HL-60 (cell line): ENCODE data around the gene DPEP1.

ENCODE experiments used
- DNase-seq, 2 experiments: peaks; one replicate each; pipeline ENCODE4 v3.0.0-alpha.2; 2010 to 2020; ENCODE audit warnings: low read depth in 1 of 2, low spot score in 1 of 2
- H3K27ac ChIP-seq: fragments of 250-450 bp; sonication (Bioruptor Pico); replicated peaks from 2 replicates; pipeline ENCODE4 v1.5.1; 2020; ENCODE audit warnings: mild to moderate bottlenecking, moderate library complexity
- H3K27me3 ChIP-seq: fragments of 250-450 bp; sonication (Bioruptor Pico); 2 replicates; pipeline ENCODE4 v1.5.1; 2021; ENCODE audit warnings: mild to moderate bottlenecking, moderate library complexity; ENCODE audit not compliant: insufficient read depth, poor library complexity, severe bottlenecking
- H3K4me3 ChIP-seq: replicated peaks from 2 replicates; pipeline ENCODE4 v1.5.1; 2011; ENCODE audit warnings: mild to moderate bottlenecking, control low read depth, low read length; ENCODE audit not compliant: insufficient read depth
- GABPA ChIP-seq: IDR thresholded peaks from 2 replicates; pipeline ENCODE4 v1.6.1; 2012; ENCODE audit warnings: low read depth
- POLR2AphosphoS5 ChIP-seq: IDR thresholded peaks from 2 replicates; pipeline ENCODE4 v1.6.1; 2012; ENCODE audit warnings: low read depth
- SPI1 ChIP-seq: IDR thresholded peaks from 2 replicates; pipeline ENCODE4 v1.6.1; 2012; ENCODE audit warnings: low read depth, mild to moderate bottlenecking, borderline replicate concordance
- TF ChIP-seq, protein P1 (sequence below): IDR thresholded peaks from 2 replicates; pipeline ENCODE4 v1.6.1; 2012; ENCODE audit warnings: low read depth; ENCODE audit not compliant: insufficient replicate concordance
- TF ChIP-seq, protein P2 (sequence below): IDR thresholded peaks from one replicate; pipeline ENCODE4 v1.5.1; 2011; ENCODE audit warnings: low read length, control low read depth, inconsistent platforms; ENCODE audit not compliant: insufficient read depth

DPEP1 gene

DNA sequence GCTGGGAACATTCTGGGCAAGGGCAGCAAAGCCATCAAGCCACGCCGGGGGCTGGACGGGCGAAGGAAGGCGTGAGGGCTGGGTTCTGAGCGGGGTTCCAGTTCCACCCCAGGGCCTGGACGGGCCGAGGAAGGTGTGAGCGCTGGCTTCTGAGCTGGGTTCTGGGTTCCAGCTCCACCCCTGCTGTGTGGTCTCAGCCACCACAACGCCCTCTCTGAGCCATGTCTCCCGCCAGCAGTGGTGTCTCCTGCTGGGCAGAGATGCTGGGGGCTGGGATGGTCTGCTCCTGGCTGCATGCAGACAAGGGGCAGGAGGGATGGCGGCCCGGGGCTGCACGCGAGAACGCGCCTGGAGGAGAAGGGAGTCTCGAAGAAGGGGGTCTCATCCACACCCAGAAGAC, 41.8 kb upstream of the DPEP1 start:
- H3K27me3 ChIP-seq = no peaks in the 10 kb centered on the region
- H3K4me3 ChIP-seq = no peak overlapping the region
- TF ChIP-seq, protein P1, sequence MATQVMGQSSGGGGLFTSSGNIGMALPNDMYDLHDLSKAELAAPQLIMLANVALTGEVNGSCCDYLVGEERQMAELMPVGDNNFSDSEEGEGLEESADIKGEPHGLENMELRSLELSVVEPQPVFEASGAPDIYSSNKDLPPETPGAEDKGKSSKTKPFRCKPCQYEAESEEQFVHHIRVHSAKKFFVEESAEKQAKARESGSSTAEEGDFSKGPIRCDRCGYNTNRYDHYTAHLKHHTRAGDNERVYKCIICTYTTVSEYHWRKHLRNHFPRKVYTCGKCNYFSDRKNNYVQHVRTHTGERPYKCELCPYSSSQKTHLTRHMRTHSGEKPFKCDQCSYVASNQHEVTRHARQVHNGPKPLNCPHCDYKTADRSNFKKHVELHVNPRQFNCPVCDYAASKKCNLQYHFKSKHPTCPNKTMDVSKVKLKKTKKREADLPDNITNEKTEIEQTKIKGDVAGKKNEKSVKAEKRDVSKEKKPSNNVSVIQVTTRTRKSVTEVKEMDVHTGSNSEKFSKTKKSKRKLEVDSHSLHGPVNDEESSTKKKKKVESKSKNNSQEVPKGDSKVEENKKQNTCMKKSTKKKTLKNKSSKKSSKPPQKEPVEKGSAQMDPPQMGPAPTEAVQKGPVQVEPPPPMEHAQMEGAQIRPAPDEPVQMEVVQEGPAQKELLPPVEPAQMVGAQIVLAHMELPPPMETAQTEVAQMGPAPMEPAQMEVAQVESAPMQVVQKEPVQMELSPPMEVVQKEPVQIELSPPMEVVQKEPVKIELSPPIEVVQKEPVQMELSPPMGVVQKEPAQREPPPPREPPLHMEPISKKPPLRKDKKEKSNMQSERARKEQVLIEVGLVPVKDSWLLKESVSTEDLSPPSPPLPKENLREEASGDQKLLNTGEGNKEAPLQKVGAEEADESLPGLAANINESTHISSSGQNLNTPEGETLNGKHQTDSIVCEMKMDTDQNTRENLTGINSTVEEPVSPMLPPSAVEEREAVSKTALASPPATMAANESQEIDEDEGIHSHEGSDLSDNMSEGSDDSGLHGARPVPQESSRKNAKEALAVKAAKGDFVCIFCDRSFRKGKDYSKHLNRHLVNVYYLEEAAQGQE = no peak
- no peak for TF ChIP-seq POLR2AphosphoS5
- DNase-seq = no peak
- no peak overlapping the region for H3K27ac ChIP-seq

DNA sequence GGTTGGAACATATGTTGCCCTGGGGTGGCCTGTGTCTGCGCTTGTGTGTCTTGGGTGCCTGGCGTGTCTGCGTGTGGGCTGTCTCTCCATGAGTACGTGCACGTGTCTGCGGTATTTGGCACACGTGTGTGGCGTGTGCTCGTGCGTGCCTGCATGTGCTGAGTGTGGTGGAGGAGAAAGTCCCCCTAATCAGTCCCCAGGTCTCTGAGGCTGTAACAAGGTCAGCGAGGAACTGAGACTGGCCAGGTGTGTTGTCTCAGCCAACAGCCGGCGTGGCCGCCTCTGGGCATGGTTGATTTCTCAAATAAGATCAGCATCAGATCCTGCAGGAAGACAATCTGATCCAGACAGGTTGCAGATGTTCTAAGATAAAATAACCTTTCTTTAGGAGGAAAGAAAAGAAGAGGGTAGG, 41.4 kb upstream of the DPEP1 start:
- no peak for TF ChIP-seq POLR2AphosphoS5
- TF ChIP-seq, protein P1 = no peak
- TF ChIP-seq SPI1 = no peak
- TF ChIP-seq, protein P2, sequence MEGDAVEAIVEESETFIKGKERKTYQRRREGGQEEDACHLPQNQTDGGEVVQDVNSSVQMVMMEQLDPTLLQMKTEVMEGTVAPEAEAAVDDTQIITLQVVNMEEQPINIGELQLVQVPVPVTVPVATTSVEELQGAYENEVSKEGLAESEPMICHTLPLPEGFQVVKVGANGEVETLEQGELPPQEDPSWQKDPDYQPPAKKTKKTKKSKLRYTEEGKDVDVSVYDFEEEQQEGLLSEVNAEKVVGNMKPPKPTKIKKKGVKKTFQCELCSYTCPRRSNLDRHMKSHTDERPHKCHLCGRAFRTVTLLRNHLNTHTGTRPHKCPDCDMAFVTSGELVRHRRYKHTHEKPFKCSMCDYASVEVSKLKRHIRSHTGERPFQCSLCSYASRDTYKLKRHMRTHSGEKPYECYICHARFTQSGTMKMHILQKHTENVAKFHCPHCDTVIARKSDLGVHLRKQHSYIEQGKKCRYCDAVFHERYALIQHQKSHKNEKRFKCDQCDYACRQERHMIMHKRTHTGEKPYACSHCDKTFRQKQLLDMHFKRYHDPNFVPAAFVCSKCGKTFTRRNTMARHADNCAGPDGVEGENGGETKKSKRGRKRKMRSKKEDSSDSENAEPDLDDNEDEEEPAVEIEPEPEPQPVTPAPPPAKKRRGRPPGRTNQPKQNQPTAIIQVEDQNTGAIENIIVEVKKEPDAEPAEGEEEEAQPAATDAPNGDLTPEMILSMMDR = no peak
- TF ChIP-seq GABPA = no peak
- Histone ChIP-seq H3K4me3 (no peak overlapping the region), H3K27me3 (no peaks in the 10 kb centered on the region), H3K27ac (no peak overlapping the region)
- DNase-seq = no peak

DNA sequence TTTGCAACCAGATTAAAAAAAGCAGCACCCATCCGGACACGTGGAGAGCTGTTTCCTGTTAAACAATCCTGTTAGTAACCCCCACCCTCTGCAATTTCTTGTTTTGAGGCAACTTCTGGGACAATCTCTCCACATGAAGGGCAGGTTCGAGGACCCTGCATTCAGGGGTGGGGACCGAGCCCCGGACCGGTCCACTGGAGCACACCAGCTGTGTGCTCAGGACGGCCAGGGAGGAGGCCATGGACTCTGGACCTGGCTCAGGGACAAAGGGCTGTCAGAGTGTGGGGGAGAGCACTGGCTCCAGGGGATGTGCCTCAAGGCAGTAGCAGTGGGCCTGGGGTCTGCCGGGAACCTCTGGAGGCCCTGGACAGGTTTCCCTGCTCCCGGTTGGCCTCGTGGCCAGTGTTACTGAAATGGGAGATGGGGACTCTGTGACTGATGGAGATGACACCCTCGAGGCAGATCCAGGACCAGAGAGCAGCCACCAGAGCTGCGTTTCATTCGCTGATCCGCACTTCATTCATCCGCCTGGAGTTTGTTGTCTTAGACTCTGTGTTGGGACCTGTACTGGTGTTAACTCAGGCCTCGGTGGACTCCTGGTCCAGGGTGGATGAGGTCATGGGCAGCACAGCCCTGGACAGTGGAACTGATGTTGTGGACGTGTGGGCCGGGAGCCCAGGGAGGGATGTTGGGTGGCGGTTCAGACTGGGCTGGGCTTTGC, 40.8 kb upstream of the DPEP1 start:
- TF ChIP-seq, protein P1 = no peak
- TF ChIP-seq POLR2AphosphoS5 (no peak), GABPA (no peak), SPI1 (no peak)
- TF ChIP-seq, protein P2 = no peak
- DNase-seq = no peak
- no peak overlapping the region for H3K4me3 ChIP-seq
- no peaks in the 10 kb centered on the region for H3K27me3 ChIP-seq
- no peak overlapping the region for H3K27ac ChIP-seq
